OCI-LY1 (cell line): Measurements from ENCODE around the gene EFHC2.

Experiments
- CTCF ChIP-seq: fragments of 200-600 bp; sonication (generic), shearing (Covaris generic); IDR thresholded peaks from 2 replicates; pipeline ENCODE4 v1.5.1; 2017; ENCODE audit warnings: mild to moderate bottlenecking, antibody characterized with exemption, low read length, moderate library complexity, mixed read lengths
- EZH2 ChIP-seq: fragments of 200-600 bp; sonication (generic), shearing (Covaris generic); IDR thresholded peaks from 2 replicates; pipeline ENCODE4 v1.8.0; 2017; ENCODE audit warnings: borderline replicate concordance, mixed run types, mild to moderate bottlenecking, antibody characterized with exemption, low read length, moderate library complexity, mixed read lengths

GRCh38 chrX:44306356-44306755, 37.1 kb downstream of the EFHC2 start:
- TF ChIP-seq CTCF: no peak
- no peak for TF ChIP-seq EZH2
